ENCODE data around the gene ITGA11. TPM values are rescaled to one million over a fixed set of nuclear protein-coding genes. Genes with fewer than 3 reads are reported as not detected.

Gene ITGA11
- total RNA-seq, 2 experiments from 2014 or later, result 1.7 to 3.6 TPM

- Mint-ChIP-seq H3K27me3 (no peaks in the 10 kb centered on the region), H3K4me3 (no peak overlapping the region), H3K9me3 (no peaks in the 10 kb centered on the region), H3K36me3 (ENCODE audit: low read depth) (no peaks in the 10 kb centered on the region), H3K27ac (no peak overlapping the region), H3K4me1 (ENCODE audit: low read depth) (no peaks in the 10 kb centered on the region)
- CTCF ChIA-PET, result interaction anchor here (6.8 kb wide), 1 partner anchor 77 kb away, joined by 59 read pairs; no protein-coding TSS in a partner anchor
- ATAC-seq (no peak), DNase-seq (no peak)
- POLR2A ChIA-PET, result no interaction called here
- no peak for TF ChIP-seq CTCF (IDR thresholded peaks at IDR 0.05)
- intact Hi-C loops (cut with micrococcal nuclease), result no loop called here
Observed at GRCh38 chr15:68385240-68385561, 46.8 kb downstream of the ITGA11 start.

- no peak overlapping the region for H3K27ac Mint-ChIP-seq
- H3K4me1 Mint-ChIP-seq (ENCODE audit: low read depth), result peaks cover 6% of the 10 kb centered on the region
- DNase-seq (no peak), ATAC-seq (no peak)
- no peaks in the 10 kb centered on the region for H3K27me3 Mint-ChIP-seq
- ChIA-PET POLR2A (interaction anchor here (1.0 kb wide), 1 partner anchor 7 kb away, joined by 3 read pairs; no protein-coding TSS in a partner anchor), CTCF (interaction anchor here (0.8 to 6.8 kb wide), 3 partner anchors 77 to 90 kb away, joined by 3 to 59 read pairs (median 3); no protein-coding TSS in a partner anchor)
- H3K36me3 Mint-ChIP-seq (ENCODE audit: low read depth), result no peaks in the 10 kb centered on the region
- no peak for TF ChIP-seq CTCF (IDR thresholded peaks at IDR 0.05)
- no peak overlapping the region for H3K4me3 Mint-ChIP-seq
- no peaks in the 10 kb centered on the region for H3K9me3 Mint-ChIP-seq
- intact Hi-C loops (cut with micrococcal nuclease), result loop anchor here (5.0 kb wide), 1 partner anchor 132 kb away; no protein-coding TSS in a partner anchor
Observed at GRCh38 chr15:68384451-68385239, 47.3 kb downstream of the ITGA11 start.

GRCh38 chr15:68383161-68384074 is 48.5 kb downstream of the ITGA11 start:
- intact Hi-C loops (cut with micrococcal nuclease), result loop anchor here (1.0 to 5.0 kb wide), 2 partner anchors 77 to 131 kb away; no protein-coding TSS in a partner anchor
- Mint-ChIP-seq H3K9me3 (no peaks in the 10 kb centered on the region), H3K27ac (no peak overlapping the region), H3K36me3 (ENCODE audit: low read depth) (no peaks in the 10 kb centered on the region), H3K27me3 (no peaks in the 10 kb centered on the region), H3K4me1 (ENCODE audit: low read depth) (peaks cover 8% of the 10 kb centered on the region), H3K4me3 (no peak overlapping the region)
- peak; percentile 91 for ATAC-seq
- ChIA-PET CTCF (interaction anchor here (0.8 to 6.8 kb wide), 10 partner anchors 9 to 132 kb away, joined by 3 to 59 read pairs (median 4); no protein-coding TSS in a partner anchor), POLR2A (interaction anchor here (1.0 kb wide), 1 partner anchor 9 kb away, joined by 3 read pairs; no protein-coding TSS in a partner anchor)
- peak; percentile 76 for TF ChIP-seq CTCF (IDR thresholded peaks at IDR 0.05)
- DNase-seq, result peak; percentile 58

- intact Hi-C loops (cut with micrococcal nuclease), result loop anchor here (1.0 to 5.0 kb wide), 2 partner anchors 76 to 130 kb away; no protein-coding TSS in a partner anchor
- Mint-ChIP-seq H3K9me3 (no peaks in the 10 kb centered on the region), H3K27ac (no peak overlapping the region), H3K27me3 (no peaks in the 10 kb centered on the region), H3K4me1 (ENCODE audit: low read depth) (peaks cover 8% of the 10 kb centered on the region), H3K36me3 (ENCODE audit: low read depth) (no peaks in the 10 kb centered on the region), H3K4me3 (no peak overlapping the region)
- DNase-seq, result no peak
- ATAC-seq, result no peak
- ChIA-PET POLR2A (interaction anchor here (0.7 kb wide), 4 partner anchors 28 to 78 kb away, joined by 3 read pairs; no protein-coding TSS in a partner anchor), CTCF (interaction anchor here (0.8 to 6.8 kb wide), 9 partner anchors 8 to 157 kb away, joined by 3 to 59 read pairs (median 4); no protein-coding TSS in a partner anchor)
- no peak for TF ChIP-seq CTCF (IDR thresholded peaks at IDR 0.05)
Observed at GRCh38 chr15:68382286-68383007, 49.5 kb downstream of the ITGA11 start.

Data from activated CD8-positive, alpha-beta T cell treated with anti-CD3 and anti-CD28 coated beads for 36 hours (primary cell).